Measurements from ENCODE around the gene CFAP47.

CFAP47 gene

GRCh38 chrX:36348509-36348908 lies 429.0 kb downstream of the CFAP47 start:
- H3K4me1 Mint-ChIP-seq, result no peaks in the 10 kb centered on the region
- DNase-seq, result no peak
- no peaks in the 10 kb centered on the region for H3K9me3 Mint-ChIP-seq
- no peak overlapping the region for H3K27ac Mint-ChIP-seq
- H3K27me3 Mint-ChIP-seq, result no peaks in the 10 kb centered on the region
- H3K36me3 Mint-ChIP-seq, result no peaks in the 10 kb centered on the region
- CTCF ChIA-PET, result no interaction called here
- no peak overlapping the region for H3K4me3 Mint-ChIP-seq

GRCh38 chrX:36357855-36358254 lies 438.3 kb downstream of the CFAP47 start:
- H3K4me1 Mint-ChIP-seq, result no peaks in the 10 kb centered on the region
- DNase-seq, result no peak
- H3K27ac Mint-ChIP-seq, result no peak overlapping the region
- H3K4me3 Mint-ChIP-seq, result no peak overlapping the region
- no peaks in the 10 kb centered on the region for H3K27me3 Mint-ChIP-seq
- no peaks in the 10 kb centered on the region for H3K9me3 Mint-ChIP-seq
- H3K36me3 Mint-ChIP-seq, result no peaks in the 10 kb centered on the region
- CTCF ChIA-PET, result no interaction called here

GRCh38 chrX:36364262-36364661 lies 444.7 kb downstream of the CFAP47 start:
- H3K36me3 Mint-ChIP-seq, result no peaks in the 10 kb centered on the region
- no peak overlapping the region for H3K27ac Mint-ChIP-seq
- CTCF ChIA-PET, result no interaction called here
- no peaks in the 10 kb centered on the region for H3K27me3 Mint-ChIP-seq
- H3K4me3 Mint-ChIP-seq, result no peak overlapping the region
- H3K9me3 Mint-ChIP-seq, result no peaks in the 10 kb centered on the region
- no peak for DNase-seq
- H3K4me1 Mint-ChIP-seq, result no peaks in the 10 kb centered on the region

GRCh38 chrX:36383495-36383894 lies 464.0 kb downstream of the CFAP47 start:
- Mint-ChIP-seq H3K27ac (no peak overlapping the region), H3K4me3 (no peak overlapping the region), H3K9me3 (no peaks in the 10 kb centered on the region), H3K27me3 (no peaks in the 10 kb centered on the region), H3K36me3 (no peaks in the 10 kb centered on the region), H3K4me1 (no peaks in the 10 kb centered on the region)
- no peak for DNase-seq
- CTCF ChIA-PET, result no interaction called here

GRCh38 chrX:36388901-36389300 lies 469.4 kb downstream of the CFAP47 start:
- no peaks in the 10 kb centered on the region for H3K4me1 Mint-ChIP-seq
- no peak overlapping the region for H3K4me3 Mint-ChIP-seq
- DNase-seq, result no peak
- CTCF ChIA-PET, result no interaction called here
- no peaks in the 10 kb centered on the region for H3K36me3 Mint-ChIP-seq
- no peaks in the 10 kb centered on the region for H3K27me3 Mint-ChIP-seq
- no peak overlapping the region for H3K27ac Mint-ChIP-seq
- H3K9me3 Mint-ChIP-seq, result no peaks in the 10 kb centered on the region

- no peaks in the 10 kb centered on the region for H3K9me3 Mint-ChIP-seq
- no peak for DNase-seq
- H3K4me3 Mint-ChIP-seq, result no peak overlapping the region
- CTCF ChIA-PET, result no interaction called here
- H3K4me1 Mint-ChIP-seq, result no peaks in the 10 kb centered on the region
- no peaks in the 10 kb centered on the region for H3K27me3 Mint-ChIP-seq
- no peak overlapping the region for H3K27ac Mint-ChIP-seq
- no peaks in the 10 kb centered on the region for H3K36me3 Mint-ChIP-seq
Observed at GRCh38 chrX:36401774-36402173, 482.2 kb downstream of the CFAP47 start.

- Mint-ChIP-seq H3K27ac (no peak overlapping the region), H3K27me3 (no peaks in the 10 kb centered on the region), H3K4me3 (no peak overlapping the region), H3K4me1 (no peaks in the 10 kb centered on the region), H3K36me3 (no peaks in the 10 kb centered on the region), H3K9me3 (peaks cover 1% of the 10 kb centered on the region)
- CTCF ChIA-PET, result no interaction called here
- DNase-seq, result no peak
Observed at GRCh38 chrX:36407836-36408235, 488.3 kb downstream of the CFAP47 start.

GRCh38 chrX:36414056-36414455 lies 494.5 kb downstream of the CFAP47 start:
- Mint-ChIP-seq H3K4me3 (no peak overlapping the region), H3K36me3 (no peaks in the 10 kb centered on the region), H3K4me1 (no peaks in the 10 kb centered on the region), H3K9me3 (peaks cover 5% of the 10 kb centered on the region), H3K27me3 (no peaks in the 10 kb centered on the region), H3K27ac (no peak overlapping the region)
- CTCF ChIA-PET, result no interaction called here
- no peak for DNase-seq

GRCh38 chrX:36422368-36422767 lies 502.8 kb downstream of the CFAP47 start:
- Mint-ChIP-seq H3K4me3 (no peak overlapping the region), H3K36me3 (no peaks in the 10 kb centered on the region), H3K9me3 (no peaks in the 10 kb centered on the region), H3K27ac (no peak overlapping the region), H3K4me1 (no peaks in the 10 kb centered on the region), H3K27me3 (no peaks in the 10 kb centered on the region)
- CTCF ChIA-PET, result no interaction called here
- no peak for DNase-seq

- CTCF ChIA-PET, result no interaction called here
- no peaks in the 10 kb centered on the region for H3K9me3 Mint-ChIP-seq
- DNase-seq, result no peak
- H3K4me1 Mint-ChIP-seq, result no peaks in the 10 kb centered on the region
- H3K36me3 Mint-ChIP-seq, result no peaks in the 10 kb centered on the region
- H3K27ac Mint-ChIP-seq, result no peak overlapping the region
- no peaks in the 10 kb centered on the region for H3K27me3 Mint-ChIP-seq
- H3K4me3 Mint-ChIP-seq, result no peak overlapping the region
Observed at GRCh38 chrX:36431819-36432218, 512.3 kb downstream of the CFAP47 start.

- Mint-ChIP-seq H3K4me3 (no peak overlapping the region), H3K36me3 (no peaks in the 10 kb centered on the region), H3K27me3 (no peaks in the 10 kb centered on the region), H3K4me1 (no peaks in the 10 kb centered on the region), H3K9me3 (no peaks in the 10 kb centered on the region), H3K27ac (no peak overlapping the region)
- CTCF ChIA-PET, result no interaction called here
- no peak for DNase-seq
Observed at GRCh38 chrX:36434522-36434921, 515.0 kb downstream of the CFAP47 start.

Measured in activated naive CD4-positive, alpha-beta T cell treated with anti-CD3 and anti-CD28 coated beads, Interleukin-2, amount 10 ng/mL, durations not matched to agents 7 days and 5 days (primary cell).